K562 (cell line): ENCODE data around the gene NKX6-2.

ENCODE experiments used
- BRD4 ChIP-seq: fragments of 200-600 bp; sonication (generic); IDR thresholded peaks from 2 replicates; pipeline ENCODE4 v1.6.1; 2017; ENCODE audit warnings: inconsistent platforms
- CREM ChIP-seq: IDR thresholded peaks from 2 replicates; pipeline ENCODE4 v1.6.1; 2014; ENCODE audit warnings: antibody characterized with exemption, low read depth
- CTCF ChIP-seq, 3 experiments: IDR thresholded peaks in 2 of 3; conservative IDR thresholded peaks in 1 of 3; 2 replicates each; pipeline ENCODE4 v1.5.1; 2011 to 2012; ENCODE audit warnings: low read length in 3 of 3, mild to moderate bottlenecking in 3 of 3, control low read depth in 2 of 3, improper control_type of control experiment in 1 of 3, inconsistent platforms in 1 of 3, low read depth in 1 of 3, mixed read lengths in 1 of 3, moderate library complexity in 1 of 3; ENCODE audit not compliant: insufficient read depth in 2 of 3
- EZH2 ChIP-seq: IDR thresholded peaks from 2 replicates; pipeline ENCODE4 v1.6.1; 2012; ENCODE audit warnings: low read depth, mild to moderate bottlenecking, inconsistent platforms, low read length, borderline replicate concordance
- HDAC2 ChIP-seq: fragments of 450-650 bp; IDR thresholded peaks from 2 replicates; pipeline ENCODE4 v1.6.1; 2016; ENCODE audit warnings: mild to moderate bottlenecking
- MYC ChIP-seq, 2 experiments: fragments of 250-450 bp in 1 of 2; sonication (Bioruptor Pico) in 1 of 2; IDR thresholded peaks; 2 replicates each; pipeline versions ENCODE4 v1.5.1 to v1.6.1; 2012 to 2021; ENCODE audit warnings: low read depth in 2 of 2, borderline replicate concordance in 1 of 2, improper control_type of control experiment in 1 of 2, low read length in 1 of 2, mild to moderate bottlenecking in 1 of 2, moderate library complexity in 1 of 2
- NR3C1 ChIP-seq: sonication (generic); formaldehyde crosslinking; IDR thresholded peaks from 2 replicates; pipeline ENCODE4 v1.8.1; 2022; ENCODE audit warnings: missing genetic modification reagents
- POLR2AphosphoS5 ChIP-seq: IDR thresholded peaks from 2 replicates; pipeline ENCODE4 v1.6.1; 2011; ENCODE audit warnings: mild to moderate bottlenecking, low read depth, low read length, moderate library complexity; ENCODE audit not compliant: control insufficient read depth, insufficient read depth
- SMC3 ChIP-seq: conservative IDR thresholded peaks from 2 replicates; pipeline ENCODE4 v1.6.1; 2011; ENCODE audit warnings: low read depth, low read length, improper control_type of control experiment; ENCODE audit not compliant: insufficient read depth
- YY1 ChIP-seq, 3 experiments: IDR thresholded peaks; 2 replicates each; pipeline ENCODE4 v1.6.1; 2011; ENCODE audit warnings: low read length in 2 of 3, mild to moderate bottlenecking in 2 of 3, moderate library complexity in 2 of 3, borderline replicate concordance in 1 of 3, control low read depth in 1 of 3, low read depth in 1 of 3; ENCODE audit not compliant: insufficient read depth in 3 of 3, insufficient replicate concordance in 2 of 3, control insufficient read depth in 1 of 3, insufficient read length in 1 of 3; ENCODE audit errors: extremely low read depth in 1 of 3
- ZBTB33 ChIP-seq: sonication (generic); formaldehyde crosslinking; IDR thresholded peaks from 2 replicates; pipeline ENCODE4 v1.8.1; 2023; ENCODE audit warnings: mild to moderate bottlenecking, missing genetic modification reagents
- ZFP1 ChIP-seq: fragments of 450-650 bp; formaldehyde crosslinking; IDR thresholded peaks from 2 replicates; pipeline ENCODE4 v1.4.0; 2020; ENCODE audit warnings: mild to moderate bottlenecking, mixed read lengths
- ZNF408 ChIP-seq: fragments of 250-450 bp; sonication (Bioruptor Pico); IDR thresholded peaks from 2 replicates; pipeline ENCODE4 v1.4.0; 2020; ENCODE audit warnings: low read depth, mild to moderate bottlenecking, moderate library complexity

GRCh38 chr10:132787495-132788179 lies 1.7 kb upstream of the NKX6-2 start:
- TF ChIP-seq ZNF408 (CRISPR knock-in tag) = no peak
- no peak for TF ChIP-seq ZFP1 (CRISPR knock-in tag)
- TF ChIP-seq ZBTB33 = no peak
- no peak for TF ChIP-seq BRD4
- TF ChIP-seq HDAC2 = no peak
- no peak for TF ChIP-seq YY1 (IDR thresholded peaks at IDR 0.05; ENCODE audit: borderline replicate concordance in 1 of 3, control insufficient read depth in 1 of 3, extremely low read depth in 1 of 3, insufficient read depth in 3 of 3, insufficient read length in 1 of 3, insufficient replicate concordance in 2 of 3, low read depth in 1 of 3, low read length in 2 of 3)
- TF ChIP-seq POLR2AphosphoS5 = no peak
- no peak for TF ChIP-seq SMC3
- no peak for TF ChIP-seq CTCF (IDR thresholded peaks at IDR 0.05 in 2 of 3, conservative IDR thresholded peaks at IDR 0.05 in 1 of 3; ENCODE audit: insufficient read depth in 2 of 3, low read depth in 1 of 3, low read length in 3 of 3)
- no peak for TF ChIP-seq EZH2
- no peak for TF ChIP-seq CREM
- TF ChIP-seq MYC (IDR thresholded peaks at IDR 0.05; ENCODE audit: low read depth, low read length) = no peak
- TF ChIP-seq MYC (CRISPR knock-in tag; IDR thresholded peaks at IDR 0.05; ENCODE audit: borderline replicate concordance, low read depth) = no peak
- TF ChIP-seq NR3C1 = no peak
